IMR-90 (cell line): ENCODE measurements around the gene HSD17B8. TPM values are rescaled to one million over a fixed set of nuclear protein-coding genes. Genes with fewer than 3 reads are reported as not detected.

Source experiments
- ATAC-seq: fragments of 200-7000 bp; cut with Tn5 transposase; 2 replicates; pipeline ENCODE4 v1.9.1; 2020; ENCODE audit warnings: low read depth, mild to moderate bottlenecking, moderate library complexity
- BruUV-seq: library from RNA; stranded (reverse); fragments of 400-500 nt; replicated peaks from 2 replicates; lab custom pipeline; 2021; lab: Mats Ljungman, UMichigan
- CTCF ChIA-PET: fragments of 300-600 bp; formaldehyde crosslinking; extraction: SDS; loops from one replicate; lab custom pipeline; 2021; ENCODE audit warnings: antibody characterized with exemption; lab: Yijun Ruan, JAX
- POLR2A ChIA-PET: fragments of 300-600 bp; sonication (Branson Sonifier 250); formaldehyde crosslinking; loops from one replicate; lab custom pipeline; 2022; ENCODE audit warnings: antibody characterized with exemption; ENCODE audit not compliant: unreplicated experiment; lab: Charles Lee
- DNase-seq: peaks from one replicate; pipeline ENCODE4 v3.0.0; 2013
- H2AFZ ChIP-seq: replicated peaks from 2 replicates; pipeline ENCODE3; 2013; ENCODE audit warnings: low read length, mild to moderate bottlenecking; ENCODE audit not compliant: poor library complexity
- H2AK5ac ChIP-seq: 2 replicates; pipeline ENCODE4 v1.6.1; 2013; ENCODE audit warnings: low read depth, low read length, inconsistent platforms
- H2AK9ac ChIP-seq: replicated peaks from 2 replicates; pipeline ENCODE3; 2013; ENCODE audit warnings: mild to moderate bottlenecking, low read depth, low read length, moderate library complexity; ENCODE audit not compliant: poor library complexity
- H2BK120ac ChIP-seq: 2 replicates; pipeline ENCODE4 v1.6.1; 2013; ENCODE audit warnings: low read depth, low read length, inconsistent platforms
- H2BK15ac ChIP-seq: 3 replicates; pipeline ENCODE4 v1.6.1; 2013; ENCODE audit warnings: low read depth, low read length, inconsistent platforms
- H2BK20ac ChIP-seq: 2 replicates; pipeline ENCODE4 v1.6.1; 2013; ENCODE audit warnings: low read depth, mild to moderate bottlenecking, inconsistent platforms, low read length, moderate library complexity
- H2BK5ac ChIP-seq: 2 replicates; pipeline ENCODE4 v1.6.1; 2013; ENCODE audit warnings: mild to moderate bottlenecking, low read depth, low read length, inconsistent platforms; ENCODE audit not compliant: poor library complexity, severe bottlenecking
- H3K14ac ChIP-seq: replicated peaks from 2 replicates; pipeline ENCODE4 v1.6.1; 2013; ENCODE audit warnings: low read depth, low read length, inconsistent platforms
- H3K18ac ChIP-seq: 2 replicates; pipeline ENCODE4 v1.6.1; 2013; ENCODE audit warnings: low read depth, low read length, control low read depth
- H3K23ac ChIP-seq: 2 replicates; pipeline ENCODE4 v1.6.1; 2013; ENCODE audit warnings: low read depth, low read length, inconsistent platforms
- H3K27ac ChIP-seq: 2 replicates; pipeline ENCODE4 v1.5.1; 2013; ENCODE audit warnings: mild to moderate bottlenecking, control low read depth, low read length; ENCODE audit not compliant: insufficient read depth
- H3K27me3 ChIP-seq: 2 replicates; pipeline ENCODE4 v1.6.1; 2013; ENCODE audit warnings: low read length; ENCODE audit not compliant: control insufficient read depth, insufficient read depth
- H3K36me3 ChIP-seq: 2 replicates; pipeline ENCODE4 v1.6.1; 2013; ENCODE audit warnings: low read length, mixed read lengths; ENCODE audit not compliant: control insufficient read depth, insufficient read depth
- H3K4ac ChIP-seq: 2 replicates; pipeline ENCODE4 v1.6.1; 2013; ENCODE audit warnings: low read depth, low read length, inconsistent platforms
- H3K4me1 ChIP-seq: 2 replicates; pipeline ENCODE4 v1.6.1; 2013; ENCODE audit warnings: low read length, mixed read lengths; ENCODE audit not compliant: control insufficient read depth, insufficient read depth
- H3K4me2 ChIP-seq: 2 replicates; pipeline ENCODE4 v1.6.1; 2013; ENCODE audit warnings: low read depth, mild to moderate bottlenecking, control low read depth, low read length, moderate library complexity
- H3K4me3 ChIP-seq: 2 replicates; pipeline ENCODE4 v1.5.1; 2013; ENCODE audit warnings: low read depth, mild to moderate bottlenecking, control low read depth, low read length, moderate library complexity; ENCODE audit not compliant: insufficient read depth
- H3K56ac ChIP-seq: 2 replicates; pipeline ENCODE4 v1.6.1; 2013; ENCODE audit warnings: low read length, inconsistent platforms; ENCODE audit not compliant: insufficient read depth; ENCODE audit errors: extremely low read depth
- H3K79me1 ChIP-seq, 2 experiments: 2 replicates each; pipeline ENCODE4 v1.6.1; 2013; ENCODE audit warnings: low read length in 2 of 2, inconsistent platforms in 1 of 2, low read depth in 1 of 2
- H3K9ac ChIP-seq: 2 replicates; pipeline ENCODE4 v1.6.1; 2013; ENCODE audit warnings: low read depth, low read length, control low read depth
- H3K9me1 ChIP-seq: 2 replicates; pipeline ENCODE4 v1.6.1; 2013; ENCODE audit warnings: low read length, inconsistent platforms; ENCODE audit not compliant: insufficient read depth
- H3K9me3 ChIP-seq: 2 replicates; pipeline ENCODE4 v1.6.1; 2013; ENCODE audit warnings: low read length; ENCODE audit not compliant: control insufficient read depth, insufficient read depth
- H4K20me1 ChIP-seq: 2 replicates; pipeline ENCODE4 v1.6.1; 2013; ENCODE audit warnings: low read length, inconsistent platforms; ENCODE audit not compliant: insufficient read depth
- H4K5ac ChIP-seq: 2 replicates; pipeline ENCODE4 v1.6.1; 2013; ENCODE audit warnings: mild to moderate bottlenecking, low read depth, low read length, control low read depth
- H4K8ac ChIP-seq, 2 experiments: 2 replicates each; pipeline ENCODE4 v1.6.1; 2013; ENCODE audit warnings: low read depth in 2 of 2, low read length in 2 of 2, control low read depth in 1 of 2, inconsistent platforms in 1 of 2
- H4K91ac ChIP-seq: 2 replicates; pipeline ENCODE4 v1.6.1; 2013; ENCODE audit warnings: low read depth, low read length, inconsistent platforms; ENCODE audit not compliant: insufficient read depth
- BHLHE40 ChIP-seq: fragments of 150-350 bp; IDR thresholded peaks from 2 replicates; pipeline ENCODE4 v1.6.1; 2016; ENCODE audit warnings: mild to moderate bottlenecking, low read depth, low read length
- CEBPB ChIP-seq: IDR thresholded peaks from 2 replicates; pipeline ENCODE4 v1.6.1; 2012; ENCODE audit warnings: low read depth, low read length, improper control_type of control experiment
- CHD1 ChIP-seq: IDR thresholded peaks from 2 replicates; pipeline ENCODE4 v1.6.1; 2012; ENCODE audit warnings: low read depth, low read length, improper control_type of control experiment
- ELK1 ChIP-seq: fragments of 150-350 bp; IDR thresholded peaks from 2 replicates; pipeline ENCODE4 v1.6.1; 2016; ENCODE audit warnings: low read depth, mild to moderate bottlenecking, low read length, moderate library complexity, borderline replicate concordance
- FOS ChIP-seq: fragments of 150-350 bp; IDR thresholded peaks from 2 replicates; pipeline ENCODE4 v1.6.1; 2016; ENCODE audit warnings: low read depth, low read length
- MAFK ChIP-seq: IDR thresholded peaks from 2 replicates; pipeline ENCODE4 v1.6.1; 2012; ENCODE audit warnings: low read depth, low read length, improper control_type of control experiment
- MAZ ChIP-seq: IDR thresholded peaks from 2 replicates; pipeline ENCODE4 v1.6.1; 2012; ENCODE audit warnings: low read depth, mild to moderate bottlenecking, low read length, improper control_type of control experiment, moderate library complexity, borderline replicate concordance
- MXI1 ChIP-seq: IDR thresholded peaks from 2 replicates; pipeline ENCODE4 v1.6.1; 2012; ENCODE audit warnings: low read depth, mild to moderate bottlenecking, low read length, moderate library complexity, borderline replicate concordance
- NFE2L2 ChIP-seq: fragments of 150-350 bp; IDR thresholded peaks from 2 replicates; pipeline ENCODE4 v1.6.1; 2016; ENCODE audit warnings: low read depth, mild to moderate bottlenecking, low read length
- POLR2A ChIP-seq: IDR thresholded peaks from 2 replicates; pipeline ENCODE4 v1.6.1; 2012; ENCODE audit warnings: mild to moderate bottlenecking, low read depth, low read length
- RAD21 ChIP-seq: IDR thresholded peaks from 2 replicates; pipeline ENCODE4 v1.6.1; 2012; ENCODE audit warnings: low read length, improper control_type of control experiment
- RCOR1 ChIP-seq: IDR thresholded peaks from 2 replicates; pipeline ENCODE4 v1.6.1; 2012; ENCODE audit warnings: mild to moderate bottlenecking, low read length, improper control_type of control experiment; ENCODE audit not compliant: insufficient replicate concordance
- RFX5 ChIP-seq: IDR thresholded peaks from 2 replicates; pipeline ENCODE4 v1.8.0; 2012; ENCODE audit warnings: low read depth, mild to moderate bottlenecking, low read length, moderate library complexity
- SMC3 ChIP-seq: fragments of 150-350 bp; IDR thresholded peaks from 2 replicates; pipeline ENCODE4 v1.6.1; 2016; ENCODE audit warnings: low read depth, mild to moderate bottlenecking, antibody characterized with exemption, low read length, moderate library complexity
- WGBS, 2 experiments: methylation state at CpG; one replicate each; pipeline versions ENCODE4 v1.1.5 to v1.1.7; 2013; ENCODE audit warnings: missing lambda C conversion rate in 2 of 2; ENCODE audit not compliant: insufficient read length in 1 of 2; ENCODE audit errors: extremely low coverage in 2 of 2; 5-methylcytosine and 5-hydroxymethylcytosine counted together
- dilution Hi-C: fragments of 300-500 bp; cut with HindIII; formaldehyde crosslinking; loops from one replicate; pipeline ENCODE4 v1.14.3; 2018; ENCODE audit warnings: low sequenced_read_pairs; ENCODE audit not compliant: unreplicated experiment
- in situ Hi-C: fragments of 300-500 bp; cut with MboI; formaldehyde crosslinking; loops from 3 replicates; pipeline ENCODE4 v1.14.3; 2019; ENCODE audit warnings: low sequenced_read_pairs, inconsistent platforms, mixed read lengths
- intact Hi-C: fragments of 100-400 bp; cut with micrococcal nuclease; formaldehyde crosslinking; loops from 2 replicates; pipeline ENCODE4 v1.10.0; 2022
- polyA plus RNA-seq, 3 experiments: library from polyadenylated mRNA; depleted of rRNA; stranded (reverse); fragments of >200 nt; gene quantifications; 2 replicates each; pipeline ENCODE4 v1.2.3, GENCODE V29; 2012; ENCODE audit warnings: low replicate concordance in 1 of 3
- total RNA-seq: library from RNA; depleted of rRNA; stranded (reverse); fragments of >200 nt; gene quantifications from 2 replicates; pipeline ENCODE4 v1.2.3, GENCODE V29; 2012
- TF ChIP-seq, protein P1 (sequence below): fragments of 150-350 bp; IDR thresholded peaks from 2 replicates; pipeline ENCODE4 v1.6.1; 2017; ENCODE audit warnings: mild to moderate bottlenecking, antibody characterized with exemption, low read length, low read depth

Gene HSD17B8
- total and polyA plus RNA-seq, 2 of the 4 experiments (the other 2 are of a cell fraction), result 1.6 to 4.3 TPM

- Histone ChIP-seq H2BK5ac (no peak overlapping the region), H2BK120ac (no peak overlapping the region), H3K4me3 (no peak overlapping the region), H4K5ac (no peak overlapping the region), H3K27me3 (peaks cover 19% of the 10 kb centered on the region), H3K14ac (no peak overlapping the region), H3K27ac (no peak overlapping the region), H3K9me3 (no peaks in the 10 kb centered on the region), H3K56ac (no peak overlapping the region), H4K8ac (no peak overlapping the region), H3K79me1 (no peaks in the 10 kb centered on the region), H2AK9ac (no peak overlapping the region), H3K4ac (no peak overlapping the region), H3K4me2 (no peak overlapping the region), H3K9me1 (no peaks in the 10 kb centered on the region), H3K9ac (no peak overlapping the region), H4K91ac (no peak overlapping the region), H2AFZ (no peak overlapping the region), H3K23ac (no peak overlapping the region), H3K4me1 (peaks cover 2% of the 10 kb centered on the region; the same call in 1 of the 2 replicates), H3K18ac (no peak overlapping the region), H2AK5ac (no peak overlapping the region), H3K36me3 (peaks cover 9% of the 10 kb centered on the region; the same call in 1 of the 2 replicates), H4K20me1 (no peaks in the 10 kb centered on the region), H2BK15ac (no peak overlapping the region), H2BK20ac (no peak overlapping the region)
- WGBS, 2 experiments, result no CpG with 5 or more reads among the region's 9 CpGs
- dilution Hi-C loops (no loop called here), in situ Hi-C loops (no loop called here), intact Hi-C loops (no loop called here)
- no TSS peak for BruUV-seq
- ChIA-PET POLR2A (interaction anchor here (0.6 kb wide), 1 partner anchor 19 kb away, joined by 3 read pairs; no protein-coding TSS in a partner anchor), CTCF (no interaction called here)
- no peak for ATAC-seq
- DNase-seq, result no peak
- no peak for TF ChIP-seq CEBPB
- no peak for TF ChIP-seq RCOR1
- TF ChIP-seq CHD1, result no peak
- TF ChIP-seq FOS, result no peak
- TF ChIP-seq RFX5, result no peak
- TF ChIP-seq ELK1, result no peak
- TF ChIP-seq, protein P1, sequence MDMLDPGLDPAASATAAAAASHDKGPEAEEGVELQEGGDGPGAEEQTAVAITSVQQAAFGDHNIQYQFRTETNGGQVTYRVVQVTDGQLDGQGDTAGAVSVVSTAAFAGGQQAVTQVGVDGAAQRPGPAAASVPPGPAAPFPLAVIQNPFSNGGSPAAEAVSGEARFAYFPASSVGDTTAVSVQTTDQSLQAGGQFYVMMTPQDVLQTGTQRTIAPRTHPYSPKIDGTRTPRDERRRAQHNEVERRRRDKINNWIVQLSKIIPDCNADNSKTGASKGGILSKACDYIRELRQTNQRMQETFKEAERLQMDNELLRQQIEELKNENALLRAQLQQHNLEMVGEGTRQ, result no peak
- no peak for TF ChIP-seq MXI1
- TF ChIP-seq NFE2L2, result no peak
- TF ChIP-seq MAFK, result no peak
- no peak for TF ChIP-seq SMC3
- TF ChIP-seq RAD21, result no peak
- no peak for TF ChIP-seq BHLHE40
- TF ChIP-seq MAZ, result no peak
- TF ChIP-seq POLR2A, result no peak
Observed at GRCh38 chr6:33215271-33216116, 11.0 kb downstream of the HSD17B8 start.
